Neutrophil (primary cell): ENCODE results near the gene OR2M2.

Experiments
- H3K27ac ChIP-seq: fragments of 200-600 bp; sonication (generic); 2 replicates; pipeline ENCODE4 v1.5.1; 2016; ENCODE audit warnings: mild to moderate bottlenecking, moderate library complexity
- H3K27me3 ChIP-seq: fragments of 200-600 bp; sonication (generic); 2 replicates; pipeline ENCODE4 v1.6.0; 2016; ENCODE audit warnings: mild to moderate bottlenecking
- H3K36me3 ChIP-seq: fragments of 200-600 bp; sonication (generic); 2 replicates; pipeline ENCODE4 v1.5.1; 2017
- H3K4me1 ChIP-seq, 2 experiments: fragments of 200-600 bp in 1 of 2; sonication (generic) in 1 of 2; 1 replicate in 1 of 2; 2 replicates in 1 of 2; pipeline versions ENCODE4 v1.5.1 to v1.6.1; 2013 to 2016; ENCODE audit warnings: low read depth in 1 of 2, low read length in 1 of 2, mild to moderate bottlenecking in 1 of 2, moderate library complexity in 1 of 2; ENCODE audit not compliant: control insufficient read depth in 1 of 2, insufficient read depth in 1 of 2
- H3K4me3 ChIP-seq, 2 experiments: fragments of 200-600 bp in 1 of 2; sonication (generic) in 1 of 2; 1 replicate in 1 of 2; 2 replicates in 1 of 2; pipeline ENCODE4 v1.5.1; 2013 to 2016; ENCODE audit warnings: low read depth in 1 of 2, low read length in 1 of 2, mild to moderate bottlenecking in 1 of 2, moderate library complexity in 1 of 2
- H3K9me3 ChIP-seq: fragments of 200-600 bp; sonication (generic); 2 replicates; pipeline ENCODE4 v1.5.1; 2016
- TF ChIP-seq, protein P1 (sequence below): fragments of 200-600 bp; sonication (generic); IDR thresholded peaks from 2 replicates; pipeline ENCODE4 v1.5.1; 2016; ENCODE audit warnings: antibody characterized with exemption

OR2M2 gene, protein sequence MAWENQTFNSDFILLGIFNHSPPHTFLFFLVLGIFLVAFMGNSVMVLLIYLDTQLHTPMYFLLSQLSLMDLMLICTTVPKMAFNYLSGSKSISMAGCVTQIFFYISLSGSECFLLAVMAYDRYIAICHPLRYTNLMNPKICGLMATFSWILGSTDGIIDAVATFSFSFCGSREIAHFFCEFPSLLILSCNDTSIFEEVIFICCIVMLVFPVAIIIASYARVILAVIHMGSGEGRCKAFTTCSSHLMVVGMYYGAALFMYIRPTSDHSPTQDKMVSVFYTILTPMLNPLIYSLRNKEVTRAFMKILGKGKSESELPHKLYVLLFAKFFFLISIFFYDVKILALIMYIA

DNA sequence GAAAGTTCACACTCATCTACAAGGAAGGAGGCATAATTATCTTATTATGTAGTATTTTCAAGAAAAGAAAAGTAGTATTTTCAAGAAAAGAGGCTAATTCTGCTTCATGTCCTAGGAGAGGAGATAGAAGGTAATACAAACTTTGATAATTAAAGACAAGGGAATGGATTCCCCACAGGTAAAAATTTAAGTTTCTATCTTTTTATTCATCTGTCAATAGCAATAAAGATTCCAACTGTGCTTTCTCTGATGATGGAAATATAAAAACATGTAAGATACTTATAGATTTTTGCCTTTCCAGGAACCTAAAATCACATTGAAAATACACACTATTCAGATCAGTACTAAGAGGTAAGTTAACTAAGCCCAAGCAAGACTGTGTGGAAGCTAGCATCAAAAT lies at the start of gene OR2M2:
TSS of gene OR2M2 (plus strand) at position 301 of the 400 bp plus-strand sequence. CDS start 5,165 bp downstream, outside the sequence.
- TF ChIP-seq, protein P1, sequence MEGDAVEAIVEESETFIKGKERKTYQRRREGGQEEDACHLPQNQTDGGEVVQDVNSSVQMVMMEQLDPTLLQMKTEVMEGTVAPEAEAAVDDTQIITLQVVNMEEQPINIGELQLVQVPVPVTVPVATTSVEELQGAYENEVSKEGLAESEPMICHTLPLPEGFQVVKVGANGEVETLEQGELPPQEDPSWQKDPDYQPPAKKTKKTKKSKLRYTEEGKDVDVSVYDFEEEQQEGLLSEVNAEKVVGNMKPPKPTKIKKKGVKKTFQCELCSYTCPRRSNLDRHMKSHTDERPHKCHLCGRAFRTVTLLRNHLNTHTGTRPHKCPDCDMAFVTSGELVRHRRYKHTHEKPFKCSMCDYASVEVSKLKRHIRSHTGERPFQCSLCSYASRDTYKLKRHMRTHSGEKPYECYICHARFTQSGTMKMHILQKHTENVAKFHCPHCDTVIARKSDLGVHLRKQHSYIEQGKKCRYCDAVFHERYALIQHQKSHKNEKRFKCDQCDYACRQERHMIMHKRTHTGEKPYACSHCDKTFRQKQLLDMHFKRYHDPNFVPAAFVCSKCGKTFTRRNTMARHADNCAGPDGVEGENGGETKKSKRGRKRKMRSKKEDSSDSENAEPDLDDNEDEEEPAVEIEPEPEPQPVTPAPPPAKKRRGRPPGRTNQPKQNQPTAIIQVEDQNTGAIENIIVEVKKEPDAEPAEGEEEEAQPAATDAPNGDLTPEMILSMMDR, result no peak
- Histone ChIP-seq H3K27ac (no peak within 1 kb of the TSS), H3K4me1 (no peaks in the 10 kb centered on the region), H3K9me3 (no peaks in the 10 kb centered on the region), H3K36me3 (no peaks in the 10 kb centered on the region), H3K4me3 (no peak within 1 kb of the TSS), H3K27me3 (no peaks in the 10 kb centered on the region)

DNA sequence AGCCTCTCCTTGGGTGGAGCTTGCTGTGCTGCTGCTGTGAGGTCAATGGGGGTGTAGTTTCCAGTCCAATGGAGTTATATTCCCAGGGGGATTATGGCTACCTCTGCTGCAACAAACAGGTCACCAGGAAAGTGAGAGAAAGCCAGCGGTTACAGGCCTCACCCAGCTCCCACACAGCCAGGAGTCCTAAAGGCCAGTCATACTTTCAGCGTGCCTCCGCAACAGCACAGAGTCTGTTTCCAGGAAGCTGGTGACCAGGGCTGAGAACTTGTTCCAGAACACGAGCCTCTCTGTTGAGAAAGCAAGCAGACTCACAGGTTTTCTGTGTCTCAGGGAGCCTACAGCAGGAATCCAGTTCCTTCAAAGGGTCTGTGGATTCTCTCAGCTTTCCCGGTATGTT lies 47.0 kb upstream of the OR2M2 start:
- TF ChIP-seq, protein P1, result no peak
- H3K27me3 ChIP-seq, result no peaks in the 10 kb centered on the region
- no peak overlapping the region for H3K27ac ChIP-seq
- H3K4me1 ChIP-seq, result no peaks in the 10 kb centered on the region
- no peaks in the 10 kb centered on the region for H3K36me3 ChIP-seq
- H3K9me3 ChIP-seq, result no peaks in the 10 kb centered on the region
- H3K4me3 ChIP-seq, result no peak overlapping the region

DNA sequence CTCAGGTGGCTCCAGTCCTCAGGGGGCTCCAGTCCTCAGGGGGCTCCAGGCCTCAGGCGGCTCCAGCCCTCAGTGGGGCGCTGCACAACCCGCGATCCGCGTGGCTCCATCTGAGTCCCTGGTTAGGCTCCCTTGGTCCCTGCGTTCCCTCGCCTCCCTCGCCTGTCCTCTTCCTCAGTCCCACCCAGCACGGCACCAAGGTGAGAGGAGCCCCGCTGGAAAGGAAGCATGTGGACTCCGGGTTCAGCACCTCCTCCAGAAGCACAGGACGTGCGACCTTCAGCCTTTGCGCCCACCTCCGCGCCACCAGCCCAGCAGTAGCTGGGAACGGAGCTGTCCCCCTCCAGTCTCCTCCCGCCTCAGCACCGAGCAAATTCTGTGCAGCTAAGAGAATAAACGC lies 37.8 kb upstream of the OR2M2 start:
- H3K9me3 ChIP-seq, result no peaks in the 10 kb centered on the region

DNA sequence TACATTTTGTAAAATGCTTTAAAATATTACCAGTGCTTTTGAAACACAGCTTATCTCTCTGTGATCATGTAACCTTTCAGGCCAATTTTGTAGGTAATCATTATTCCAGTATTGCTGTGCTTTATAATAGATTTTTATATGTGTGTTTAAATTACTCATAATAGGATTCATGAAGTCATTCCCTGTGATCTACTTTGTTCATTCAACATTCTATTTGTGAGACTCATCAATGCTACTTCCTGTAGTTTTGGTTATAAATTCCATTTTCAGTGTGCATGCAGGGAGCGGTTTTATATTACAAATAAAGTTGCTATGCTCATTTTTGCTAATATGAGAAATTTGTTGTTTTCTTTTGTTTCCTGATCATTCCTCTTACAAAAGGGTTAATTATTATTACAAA lies 33.8 kb upstream of the OR2M2 start:
- H3K4me3 ChIP-seq, result no peak overlapping the region
- no peaks in the 10 kb centered on the region for H3K4me1 ChIP-seq
- no peaks in the 10 kb centered on the region for H3K36me3 ChIP-seq
- TF ChIP-seq, protein P1, result no peak
- no peaks in the 10 kb centered on the region for H3K9me3 ChIP-seq
- H3K27me3 ChIP-seq, result no peaks in the 10 kb centered on the region
- no peak overlapping the region for H3K27ac ChIP-seq

More for the DNA sequence above, 37.8 kb upstream of the OR2M2 start:
- TF ChIP-seq, protein P1, result no peak
- H3K27ac ChIP-seq, result no peak overlapping the region
- no peaks in the 10 kb centered on the region for H3K36me3 ChIP-seq
- H3K27me3 ChIP-seq, result no peaks in the 10 kb centered on the region
- no peaks in the 10 kb centered on the region for H3K4me1 ChIP-seq
- no peak overlapping the region for H3K4me3 ChIP-seq

DNA sequence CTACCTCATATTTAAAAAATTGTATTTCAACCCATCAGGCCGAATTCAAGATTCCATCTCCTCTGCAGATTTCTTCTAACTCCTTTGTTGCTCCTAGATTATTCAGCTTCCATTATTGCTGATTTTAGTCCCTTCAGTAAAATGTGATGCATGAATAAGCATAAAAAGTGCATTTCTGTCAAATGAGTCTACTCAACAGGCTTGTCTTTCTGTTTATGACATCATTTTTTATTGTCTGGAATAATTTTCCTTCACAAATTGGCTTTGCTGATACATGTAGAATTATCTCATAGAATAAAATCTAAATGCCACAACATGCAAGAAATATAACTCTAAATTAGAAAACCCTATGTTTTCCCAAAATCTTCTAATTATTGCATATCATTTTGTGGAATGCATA lies 31.3 kb upstream of the OR2M2 start:
- no peak overlapping the region for H3K27ac ChIP-seq
- TF ChIP-seq, protein P1, result no peak
- H3K9me3 ChIP-seq, result no peaks in the 10 kb centered on the region
- H3K4me3 ChIP-seq, result no peak overlapping the region
- no peaks in the 10 kb centered on the region for H3K36me3 ChIP-seq
- no peaks in the 10 kb centered on the region for H3K27me3 ChIP-seq
- H3K4me1 ChIP-seq, result no peaks in the 10 kb centered on the region
